ENCODE results near the gene PTGFRN. TPM values are rescaled to one million over a fixed set of nuclear protein-coding genes. Genes with fewer than 3 reads are reported as not detected.

The PTGFRN gene
- polyA plus RNA-seq, 1 donor, result 37.9 TPM

DNA sequence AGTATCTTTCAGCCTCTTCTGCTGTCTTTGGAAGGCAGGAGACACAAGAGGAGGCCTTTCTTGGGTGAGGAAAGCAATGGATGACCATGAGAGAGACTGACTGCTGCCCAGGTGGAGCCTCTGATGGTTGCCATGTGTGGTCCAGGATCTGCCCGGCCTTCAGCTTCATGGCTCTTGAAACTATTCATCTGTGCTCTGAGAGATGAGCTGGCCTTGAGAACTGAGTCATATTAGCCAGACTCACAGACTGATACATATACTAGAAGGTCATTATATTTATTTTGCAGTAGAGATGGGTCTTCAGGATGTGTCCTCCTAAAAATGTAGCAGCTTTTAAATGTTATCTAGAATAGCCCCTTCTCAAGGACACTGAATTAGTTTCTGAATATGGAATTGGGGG lies 33.7 kb downstream of the PTGFRN start:
- no peak for DNase-seq
- H3K4me3 ChIP-seq (ENCODE audit: low read length), result no peak overlapping the region
- H3K27me3 ChIP-seq (ENCODE audit: control insufficient read depth, insufficient read depth, low read length), result no peaks in the 10 kb centered on the region
- no peaks in the 10 kb centered on the region for H3K9me3 ChIP-seq (ENCODE audit: control insufficient read depth, low read depth, low read length)
- H3K27ac ChIP-seq (ENCODE audit: low read length), result no peak overlapping the region
- WGBS (ENCODE audit: insufficient coverage, low lambda C conversion rate), result no CpG with 5 or more reads among the region's 1 CpG
- peaks cover 11% of the 10 kb centered on the region for H3K4me1 ChIP-seq (ENCODE audit: control insufficient read depth, insufficient read depth, low read length)
- peaks cover 35% of the 10 kb centered on the region for H3K36me3 ChIP-seq (ENCODE audit: control insufficient read depth, insufficient read depth, low read length)

DNA sequence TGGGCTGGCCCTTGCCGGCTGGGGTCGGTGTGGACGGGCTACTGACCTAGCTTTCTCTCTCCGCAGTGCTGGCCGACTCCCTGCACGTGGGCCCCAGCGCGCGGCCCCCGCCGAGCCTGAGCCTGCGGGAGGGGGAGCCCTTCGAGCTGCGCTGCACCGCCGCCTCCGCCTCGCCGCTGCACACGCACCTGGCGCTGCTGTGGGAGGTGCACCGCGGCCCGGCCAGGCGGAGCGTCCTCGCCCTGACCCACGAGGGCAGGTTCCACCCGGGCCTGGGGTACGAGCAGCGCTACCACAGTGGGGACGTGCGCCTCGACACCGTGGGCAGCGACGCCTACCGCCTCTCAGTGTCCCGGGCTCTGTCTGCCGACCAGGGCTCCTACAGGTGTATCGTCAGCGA lies 34.9 kb downstream of the PTGFRN start:
- DNase-seq, result no peak
- Histone ChIP-seq H3K4me3 (ENCODE audit: low read length) (no peak overlapping the region), H3K36me3 (ENCODE audit: control insufficient read depth, insufficient read depth, low read length) (peaks cover 41% of the 10 kb centered on the region), H3K9me3 (ENCODE audit: control insufficient read depth, low read depth, low read length) (no peaks in the 10 kb centered on the region), H3K4me1 (ENCODE audit: control insufficient read depth, insufficient read depth, low read length) (peaks cover 5% of the 10 kb centered on the region), H3K27me3 (ENCODE audit: control insufficient read depth, insufficient read depth, low read length) (no peaks in the 10 kb centered on the region), H3K27ac (ENCODE audit: low read length) (no peak overlapping the region)
- WGBS (ENCODE audit: insufficient coverage, low lambda C conversion rate), result no CpG with 5 or more reads among the region's 42 CpGs

DNA sequence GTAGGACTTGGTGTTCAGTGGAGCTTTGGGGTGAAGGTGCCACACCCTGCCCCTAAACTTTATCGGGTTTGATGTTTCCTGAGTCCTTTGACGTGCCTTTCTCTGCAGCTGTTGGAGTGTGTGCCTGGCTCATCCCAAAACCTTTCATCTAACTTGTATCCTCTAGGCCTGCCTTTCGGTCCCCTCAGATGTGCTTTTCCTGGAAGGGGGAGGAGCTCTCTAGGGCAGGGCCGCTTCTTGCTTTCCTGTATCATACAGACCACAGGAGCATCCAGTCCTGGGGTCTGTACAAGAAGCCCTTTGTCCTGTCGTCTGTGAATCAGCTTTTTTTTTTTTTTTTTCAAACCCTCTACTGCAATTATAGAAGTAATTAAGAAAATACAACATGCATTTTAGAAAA lies 35.7 kb downstream of the PTGFRN start:
- Histone ChIP-seq H3K4me3 (ENCODE audit: low read length) (no peak overlapping the region), H3K36me3 (ENCODE audit: control insufficient read depth, insufficient read depth, low read length) (peaks cover 48% of the 10 kb centered on the region), H3K27ac (ENCODE audit: low read length) (no peak overlapping the region), H3K4me1 (ENCODE audit: control insufficient read depth, insufficient read depth, low read length) (peaks cover under 1% of the 10 kb centered on the region), H3K27me3 (ENCODE audit: control insufficient read depth, insufficient read depth, low read length) (no peaks in the 10 kb centered on the region), H3K9me3 (ENCODE audit: control insufficient read depth, low read depth, low read length) (no peaks in the 10 kb centered on the region)
- WGBS (ENCODE audit: insufficient coverage, low lambda C conversion rate), result 93% methylated on average over 2 of the region's 5 CpGs
- no peak for DNase-seq

DNA sequence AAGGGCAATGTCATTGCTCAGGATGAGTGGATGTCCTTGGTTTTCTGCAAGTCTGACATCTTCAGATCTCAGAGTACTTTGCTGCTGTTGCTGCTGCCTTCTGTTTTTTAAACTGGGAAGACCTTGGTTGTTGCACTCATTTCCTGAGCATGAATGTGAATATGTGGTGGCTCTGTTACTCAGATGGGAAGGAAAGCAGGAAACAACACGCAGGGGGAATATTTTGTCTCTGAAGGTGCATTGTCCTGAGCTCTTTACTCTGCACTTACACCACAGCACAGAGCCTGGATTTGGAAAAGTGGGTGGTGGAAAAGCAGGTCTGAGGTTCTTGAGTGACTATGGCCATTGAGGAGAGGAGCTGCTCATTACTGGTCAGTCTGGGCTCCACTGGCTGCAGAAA lies 36.3 kb downstream of the PTGFRN start:
- Histone ChIP-seq H3K4me1 (ENCODE audit: control insufficient read depth, insufficient read depth, low read length) (no peaks in the 10 kb centered on the region), H3K9me3 (ENCODE audit: control insufficient read depth, low read depth, low read length) (no peaks in the 10 kb centered on the region), H3K4me3 (ENCODE audit: low read length) (no peak overlapping the region), H3K36me3 (ENCODE audit: control insufficient read depth, insufficient read depth, low read length) (peaks cover 52% of the 10 kb centered on the region), H3K27me3 (ENCODE audit: control insufficient read depth, insufficient read depth, low read length) (no peaks in the 10 kb centered on the region), H3K27ac (ENCODE audit: low read length) (no peak overlapping the region)
- DNase-seq, result no peak
- WGBS (ENCODE audit: insufficient coverage, low lambda C conversion rate), result no CpG with 5 or more reads among the region's 1 CpG

DNA sequence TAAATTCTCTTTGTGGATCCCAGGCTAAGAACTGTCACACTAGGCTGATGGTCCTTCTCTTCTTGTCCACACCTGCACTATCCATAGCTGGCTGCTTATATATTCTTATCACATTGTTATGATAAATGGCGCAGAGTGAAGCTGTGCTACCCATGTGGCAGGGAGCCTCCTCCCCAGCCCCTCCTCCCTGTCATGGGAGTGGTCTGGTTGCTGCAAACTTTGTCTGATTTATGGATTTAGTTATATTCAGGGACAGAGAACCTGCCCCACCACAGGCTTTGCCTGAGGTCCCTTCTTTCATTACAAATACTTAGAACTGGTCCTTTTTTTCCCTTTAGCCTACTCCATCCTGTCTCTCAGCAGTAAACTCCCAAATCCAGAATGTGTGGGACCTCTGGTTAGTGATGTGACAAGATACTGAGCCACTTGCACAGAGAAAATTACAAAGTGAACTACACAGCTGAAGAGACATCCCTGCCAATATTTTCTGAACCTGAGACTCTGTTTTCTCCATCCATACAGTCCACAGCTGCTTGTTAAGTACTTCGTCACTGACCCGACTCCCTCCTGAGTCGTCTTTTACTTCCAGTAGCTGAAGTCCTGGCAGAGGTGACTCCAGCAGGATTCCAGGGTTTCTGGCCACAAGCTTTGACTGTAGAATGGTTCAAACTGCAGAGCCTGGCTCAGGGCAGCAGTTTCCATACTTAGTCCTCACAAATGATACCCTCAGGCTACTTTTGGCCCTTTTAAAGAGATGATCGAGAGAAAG lies 37.6 kb downstream of the PTGFRN start:
- H3K9me3 ChIP-seq (ENCODE audit: control insufficient read depth, low read depth, low read length), result no peaks in the 10 kb centered on the region
- H3K4me3 ChIP-seq (ENCODE audit: low read length), result no peak overlapping the region
- H3K27ac ChIP-seq (ENCODE audit: low read length), result no peak overlapping the region
- no peaks in the 10 kb centered on the region for H3K4me1 ChIP-seq (ENCODE audit: control insufficient read depth, insufficient read depth, low read length)
- no peaks in the 10 kb centered on the region for H3K27me3 ChIP-seq (ENCODE audit: control insufficient read depth, insufficient read depth, low read length)
- 100% methylated on average over 1 of the region's 5 CpGs for whole genome bisulfite sequencing (ENCODE audit: insufficient coverage, low lambda C conversion rate)
- peaks cover 47% of the 10 kb centered on the region for H3K36me3 ChIP-seq (ENCODE audit: control insufficient read depth, insufficient read depth, low read length)
- no peak for DNase-seq

DNA sequence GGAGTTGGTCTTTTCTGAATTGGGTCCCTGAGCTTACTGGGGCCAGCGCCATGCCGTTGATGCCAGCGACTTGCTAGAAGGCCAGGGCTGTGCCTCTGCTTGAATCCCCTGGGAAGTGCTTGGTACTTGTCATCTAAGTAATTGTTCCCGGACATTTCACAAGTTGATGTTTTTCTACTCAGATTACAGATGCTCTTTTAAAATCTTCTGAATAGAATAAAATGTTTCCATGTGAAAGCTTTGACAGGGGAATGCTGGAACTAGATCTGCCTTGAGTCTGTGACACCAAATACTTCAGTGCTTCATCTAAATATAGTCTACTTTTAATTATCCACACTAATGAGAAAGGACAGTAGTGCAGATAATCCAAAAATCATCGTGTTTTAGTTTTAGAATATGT lies 38.3 kb downstream of the PTGFRN start:
- Histone ChIP-seq H3K9me3 (ENCODE audit: control insufficient read depth, low read depth, low read length) (no peaks in the 10 kb centered on the region), H3K27me3 (ENCODE audit: control insufficient read depth, insufficient read depth, low read length) (no peaks in the 10 kb centered on the region), H3K27ac (ENCODE audit: low read length) (no peak overlapping the region), H3K4me1 (ENCODE audit: control insufficient read depth, insufficient read depth, low read length) (no peaks in the 10 kb centered on the region), H3K4me3 (ENCODE audit: low read length) (no peak overlapping the region), H3K36me3 (ENCODE audit: control insufficient read depth, insufficient read depth, low read length) (peaks cover 45% of the 10 kb centered on the region)
- DNase-seq, result no peak
- WGBS (ENCODE audit: insufficient coverage, low lambda C conversion rate), result 83% methylated on average over 1 of the region's 5 CpGs

DNA sequence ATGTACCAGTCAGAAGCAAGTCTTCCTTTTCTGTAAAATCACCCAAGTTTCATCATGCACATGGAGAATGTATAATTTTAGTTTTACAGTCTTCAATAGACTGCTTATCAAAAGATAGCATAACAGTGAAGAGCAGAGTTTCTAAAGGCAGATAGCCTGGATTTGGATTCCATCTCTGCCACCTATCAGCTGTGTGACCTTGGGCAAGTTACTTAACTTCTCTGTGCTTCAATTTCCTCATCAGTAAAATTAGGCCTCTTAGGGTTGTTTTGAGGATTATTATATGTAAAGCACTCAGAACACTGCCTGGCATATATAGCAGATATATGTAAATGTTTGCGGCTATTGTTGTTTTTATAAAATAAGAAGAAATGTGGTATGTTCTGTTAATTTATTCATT lies 38.9 kb downstream of the PTGFRN start:
- Histone ChIP-seq H3K4me3 (ENCODE audit: low read length) (no peak overlapping the region), H3K36me3 (ENCODE audit: control insufficient read depth, insufficient read depth, low read length) (peaks cover 42% of the 10 kb centered on the region), H3K4me1 (ENCODE audit: control insufficient read depth, insufficient read depth, low read length) (no peaks in the 10 kb centered on the region), H3K9me3 (ENCODE audit: control insufficient read depth, low read depth, low read length) (no peaks in the 10 kb centered on the region), H3K27me3 (ENCODE audit: control insufficient read depth, insufficient read depth, low read length) (no peaks in the 10 kb centered on the region), H3K27ac (ENCODE audit: low read length) (no peak overlapping the region)
- WGBS (ENCODE audit: insufficient coverage, low lambda C conversion rate), result no CpG with 5 or more reads among the region's 1 CpG
- DNase-seq, result no peak

DNA sequence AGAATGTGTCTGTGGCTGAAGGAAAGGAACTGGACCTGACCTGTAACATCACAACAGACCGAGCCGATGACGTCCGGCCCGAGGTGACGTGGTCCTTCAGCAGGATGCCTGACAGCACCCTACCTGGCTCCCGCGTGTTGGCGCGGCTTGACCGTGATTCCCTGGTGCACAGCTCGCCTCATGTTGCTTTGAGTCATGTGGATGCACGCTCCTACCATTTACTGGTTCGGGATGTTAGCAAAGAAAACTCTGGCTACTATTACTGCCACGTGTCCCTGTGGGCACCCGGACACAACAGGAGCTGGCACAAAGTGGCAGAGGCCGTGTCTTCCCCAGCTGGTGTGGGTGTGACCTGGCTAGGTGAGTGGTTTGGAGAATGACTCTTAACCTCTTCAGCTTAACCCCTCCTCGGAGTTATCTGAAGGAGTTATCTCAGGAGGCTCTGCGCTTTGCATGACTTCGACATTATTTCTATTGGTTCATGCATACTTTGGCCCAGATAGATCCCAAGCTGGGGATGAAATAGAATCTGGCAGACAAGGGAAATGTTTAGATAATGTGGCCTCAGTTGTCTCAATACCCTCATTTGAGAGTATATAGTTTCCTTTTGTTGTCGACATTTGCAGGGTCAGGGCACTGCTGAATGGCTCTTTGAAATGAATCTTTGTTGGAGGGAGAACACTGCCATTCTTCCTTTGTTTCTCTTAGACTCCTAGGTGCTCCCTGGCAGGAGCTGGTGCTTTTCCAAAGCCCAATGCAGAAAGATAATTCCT lies 39.7 kb downstream of the PTGFRN start:
- DNase-seq, result no peak
- no peaks in the 10 kb centered on the region for H3K9me3 ChIP-seq (ENCODE audit: control insufficient read depth, low read depth, low read length)
- no peaks in the 10 kb centered on the region for H3K27me3 ChIP-seq (ENCODE audit: control insufficient read depth, insufficient read depth, low read length)
- WGBS (ENCODE audit: insufficient coverage, low lambda C conversion rate), result no CpG with 5 or more reads among the region's 21 CpGs
- H3K4me3 ChIP-seq (ENCODE audit: low read length), result no peak overlapping the region
- no peak overlapping the region for H3K27ac ChIP-seq (ENCODE audit: low read length)
- H3K4me1 ChIP-seq (ENCODE audit: control insufficient read depth, insufficient read depth, low read length), result no peaks in the 10 kb centered on the region
- peaks cover 42% of the 10 kb centered on the region for H3K36me3 ChIP-seq (ENCODE audit: control insufficient read depth, insufficient read depth, low read length)

DNA sequence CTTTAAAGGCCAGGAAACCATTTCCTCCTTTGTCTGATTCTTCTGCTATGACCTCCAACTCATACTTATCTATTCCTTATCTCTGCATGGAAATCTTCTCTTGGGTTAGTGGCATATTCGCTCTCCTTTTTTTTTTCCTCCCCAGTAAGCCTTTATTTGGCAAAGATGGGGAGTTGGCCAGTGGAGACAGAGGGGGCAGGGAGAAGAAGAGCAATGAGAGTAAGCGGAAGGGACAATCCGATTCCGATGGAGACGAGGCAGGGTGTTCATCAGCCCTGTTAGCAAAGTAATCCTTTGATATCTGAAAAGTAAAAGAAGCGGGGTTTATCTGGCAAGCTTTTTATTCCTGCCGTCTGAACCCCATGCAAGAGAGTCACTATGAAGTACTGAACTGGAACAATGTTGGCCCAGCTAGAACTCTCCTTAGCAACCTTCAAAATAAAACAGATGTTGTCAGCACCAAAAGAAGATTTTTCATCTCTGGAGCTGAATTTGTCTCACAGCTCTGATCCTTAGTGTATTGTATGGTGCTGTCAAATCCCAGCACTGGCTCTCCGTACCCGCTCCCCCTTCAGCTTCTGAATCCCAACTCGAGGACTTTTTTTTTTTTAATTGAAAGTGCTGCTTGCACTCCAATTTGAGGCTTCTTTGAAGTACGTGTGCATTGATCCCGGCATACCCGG lies 40.9 kb downstream of the PTGFRN start:
- H3K9me3 ChIP-seq (ENCODE audit: control insufficient read depth, low read depth, low read length), result no peaks in the 10 kb centered on the region
- 88% methylated on average over 5 of the region's 13 CpGs for WGBS (ENCODE audit: insufficient coverage, low lambda C conversion rate)
- no peaks in the 10 kb centered on the region for H3K27me3 ChIP-seq (ENCODE audit: control insufficient read depth, insufficient read depth, low read length)
- H3K27ac ChIP-seq (ENCODE audit: low read length), result no peak overlapping the region
- H3K36me3 ChIP-seq (ENCODE audit: control insufficient read depth, insufficient read depth, low read length), result peaks cover 33% of the 10 kb centered on the region
- H3K4me3 ChIP-seq (ENCODE audit: low read length), result no peak overlapping the region
- no peak for DNase-seq
- no peaks in the 10 kb centered on the region for H3K4me1 ChIP-seq (ENCODE audit: control insufficient read depth, insufficient read depth, low read length)

DNA sequence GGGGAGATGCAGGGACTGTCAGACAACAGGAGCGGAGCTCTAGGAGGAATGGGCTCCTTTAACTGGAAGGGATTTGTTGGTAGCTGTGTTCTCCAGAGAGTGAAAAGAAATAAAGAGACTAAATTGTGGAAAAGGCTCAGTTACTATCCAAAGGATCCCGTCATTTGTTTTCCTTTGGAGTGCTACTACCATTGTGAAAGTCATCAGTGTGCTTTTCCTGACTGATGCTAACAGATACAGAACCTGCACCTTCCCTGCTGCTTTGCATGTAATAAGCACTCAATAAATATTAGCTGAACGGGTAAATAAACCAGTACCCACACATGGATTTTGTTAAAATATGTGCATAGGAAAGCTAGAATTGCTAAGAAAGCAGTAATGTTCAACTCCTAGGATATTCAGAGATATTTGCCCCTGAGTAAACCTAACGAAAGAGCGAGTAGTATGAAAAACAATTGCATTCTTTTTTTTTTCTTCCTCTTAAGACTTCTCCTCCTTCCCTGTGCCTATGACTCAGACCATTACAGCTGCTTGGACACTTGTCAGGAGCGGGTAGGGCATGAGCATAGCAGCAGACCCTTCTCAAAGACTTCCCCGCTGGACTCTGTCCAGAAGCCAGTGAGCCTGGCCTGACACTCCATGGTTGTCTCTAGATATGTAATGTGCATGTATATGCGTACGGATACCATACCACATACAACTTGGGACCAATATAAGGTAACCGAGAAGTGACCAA lies 41.7 kb downstream of the PTGFRN start:
- no peaks in the 10 kb centered on the region for H3K9me3 ChIP-seq (ENCODE audit: control insufficient read depth, low read depth, low read length)
- H3K4me1 ChIP-seq (ENCODE audit: control insufficient read depth, insufficient read depth, low read length), result no peaks in the 10 kb centered on the region
- no peak overlapping the region for H3K27ac ChIP-seq (ENCODE audit: low read length)
- 100% methylated on average over 2 of the region's 10 CpGs for WGBS (ENCODE audit: insufficient coverage, low lambda C conversion rate)
- H3K27me3 ChIP-seq (ENCODE audit: control insufficient read depth, insufficient read depth, low read length), result no peaks in the 10 kb centered on the region
- DNase-seq, result no peak
- H3K36me3 ChIP-seq (ENCODE audit: control insufficient read depth, insufficient read depth, low read length), result peaks cover 28% of the 10 kb centered on the region
- H3K4me3 ChIP-seq (ENCODE audit: low read length), result no peak overlapping the region

Measured in large intestine (tissue), 3 donors.